Measurements from ENCODE around the gene KATNIP.
A peak's percentile ranks its signal among the peaks of the same experiment; 100 is the strongest.

KATNIP gene

GRCh38 chr16:27543801-27544200 is 6.1 kb upstream of the KATNIP start:
- H2BK120ac ChIP-seq (ENCODE audit: low read depth, low read length) = no peak overlapping the region

GRCh38 chr16:27544671-27545070 is 5.3 kb upstream of the KATNIP start:
- no peak overlapping the region for H3K4me2 ChIP-seq (ENCODE audit: low read length, poor library complexity, severe bottlenecking)
- no peak overlapping the region for H3K9ac ChIP-seq (ENCODE audit: low read length)
- no peak overlapping the region for H2BK5ac ChIP-seq (ENCODE audit: low read depth, low read length, poor library complexity, severe bottlenecking)
- H2BK120ac ChIP-seq (ENCODE audit: low read depth, low read length) = no peak overlapping the region
- no peak overlapping the region for H4K91ac ChIP-seq (ENCODE audit: low read length)
- no peak overlapping the region for H2BK12ac ChIP-seq (ENCODE audit: low read length in 2 of 2)
- no peak overlapping the region for H3K27ac ChIP-seq (ENCODE audit: low read length, poor library complexity, severe bottlenecking)
- H3K4me3 ChIP-seq (ENCODE audit: insufficient read depth in 1 of 2, low read depth in 1 of 2, low read length in 2 of 2) = no peak overlapping the region
- H3K4ac ChIP-seq (ENCODE audit: low read depth in 1 of 2, low read length in 2 of 2) = no peak overlapping the region
- no peaks in the 10 kb centered on the region for H3K27me3 ChIP-seq (ENCODE audit: control insufficient read depth in 1 of 2, insufficient read depth in 1 of 2, low read length in 2 of 2)
- H3K23ac ChIP-seq (ENCODE audit: low read length in 2 of 2) = no peak overlapping the region
- peaks cover 12% of the 10 kb centered on the region for H3K4me1 ChIP-seq (ENCODE audit: control insufficient read depth, insufficient read depth, low read depth, low read length)
- no peak overlapping the region for H3K18ac ChIP-seq (ENCODE audit: low read depth in 1 of 2, low read length in 2 of 2)
- peaks cover 49 to 68% of the 10 kb centered on the region in 2 experiments for H3K36me3 ChIP-seq (ENCODE audit: control insufficient read depth in 1 of 2, insufficient read depth in 2 of 2, low read depth in 1 of 2, low read length in 2 of 2)
- no peak for DNase-seq
- no peak overlapping the region for H2BK15ac ChIP-seq (ENCODE audit: low read depth, poor library complexity, severe bottlenecking)
- H2AFZ ChIP-seq (ENCODE audit: low read depth, low read length) = no peak overlapping the region
- H2AK5ac ChIP-seq (ENCODE audit: low read length, severe bottlenecking) = no peak overlapping the region
- H3K79me1 ChIP-seq (replicated peaks; ENCODE audit: low read length, poor library complexity, severe bottlenecking) = peaks cover 34% of the 10 kb centered on the region
- H4K8ac ChIP-seq (ENCODE audit: low read length) = no peak overlapping the region
- no peak overlapping the region for H3K14ac ChIP-seq (ENCODE audit: low read length in 2 of 2)
- WGBS = 95% methylated on average over 4 of the region's 4 CpGs
- no peaks in the 10 kb centered on the region for H3K9me3 ChIP-seq (ENCODE audit: control insufficient read depth, low read length)

More at GRCh38 chr16:27543801-27544200, 6.1 kb upstream of the KATNIP start:
- no peak overlapping the region for H2AK5ac ChIP-seq (ENCODE audit: low read length, severe bottlenecking)
- no peak overlapping the region for H4K91ac ChIP-seq (ENCODE audit: low read length)
- no peak overlapping the region for H4K8ac ChIP-seq (ENCODE audit: low read length)
- no peak overlapping the region for H2BK12ac ChIP-seq (ENCODE audit: low read length in 2 of 2)
- H3K18ac ChIP-seq (ENCODE audit: low read depth in 1 of 2, low read length in 2 of 2) = no peak overlapping the region
- no peak overlapping the region for H2AFZ ChIP-seq (ENCODE audit: low read depth, low read length)
- no peak overlapping the region for H3K23ac ChIP-seq (ENCODE audit: low read length in 2 of 2)
- 100% methylated on average over 2 of the region's 3 CpGs for WGBS
- no peak overlapping the region for H3K4ac ChIP-seq (ENCODE audit: low read depth in 1 of 2, low read length in 2 of 2)
- no peak overlapping the region for H2BK15ac ChIP-seq (ENCODE audit: low read depth, poor library complexity, severe bottlenecking)
- peaks cover 55 to 76% of the 10 kb centered on the region in 2 experiments for H3K36me3 ChIP-seq (ENCODE audit: control insufficient read depth in 1 of 2, insufficient read depth in 2 of 2, low read depth in 1 of 2, low read length in 2 of 2)
- peaks cover 12% of the 10 kb centered on the region for H3K4me1 ChIP-seq (ENCODE audit: control insufficient read depth, insufficient read depth, low read depth, low read length)
- H3K27me3 ChIP-seq (ENCODE audit: control insufficient read depth in 1 of 2, insufficient read depth in 1 of 2, low read length in 2 of 2) = no peaks in the 10 kb centered on the region
- H3K27ac ChIP-seq (ENCODE audit: low read length, poor library complexity, severe bottlenecking) = no peak overlapping the region
- no peak overlapping the region for H2BK5ac ChIP-seq (ENCODE audit: low read depth, low read length, poor library complexity, severe bottlenecking)
- DNase-seq = no peak
- H3K4me2 ChIP-seq (ENCODE audit: low read length, poor library complexity, severe bottlenecking) = no peak overlapping the region
- no peak overlapping the region for H3K9ac ChIP-seq (ENCODE audit: low read length)
- H3K9me3 ChIP-seq (ENCODE audit: control insufficient read depth, low read length) = no peaks in the 10 kb centered on the region
- H3K79me1 ChIP-seq (replicated peaks; ENCODE audit: low read length, poor library complexity, severe bottlenecking) = peaks cover 42% of the 10 kb centered on the region
- no peak overlapping the region for H3K4me3 ChIP-seq (ENCODE audit: insufficient read depth in 1 of 2, low read depth in 1 of 2, low read length in 2 of 2)
- H3K14ac ChIP-seq (ENCODE audit: low read length in 2 of 2) = no peak overlapping the region

- H3K27me3 ChIP-seq (ENCODE audit: control insufficient read depth in 1 of 2, insufficient read depth in 1 of 2, low read length in 2 of 2) = no peaks in the 10 kb centered on the region
- no peak overlapping the region for H2BK120ac ChIP-seq (ENCODE audit: low read depth, low read length)
- peaks cover 15% of the 10 kb centered on the region for H3K4me1 ChIP-seq (ENCODE audit: control insufficient read depth, insufficient read depth, low read depth, low read length)
- peak; percentile 91 for DNase-seq
- 49% methylated on average over 4 of the region's 4 CpGs for WGBS
- H2BK5ac ChIP-seq (ENCODE audit: low read depth, low read length, poor library complexity, severe bottlenecking) = no peak overlapping the region
- H3K4ac ChIP-seq (ENCODE audit: low read depth in 1 of 2, low read length in 2 of 2) = no peak overlapping the region
- H3K36me3 ChIP-seq (ENCODE audit: control insufficient read depth in 1 of 2, insufficient read depth in 2 of 2, low read depth in 1 of 2, low read length in 2 of 2) = peaks cover 32 to 43% of the 10 kb centered on the region in 2 experiments
- H3K4me3 ChIP-seq (ENCODE audit: insufficient read depth in 1 of 2, low read depth in 1 of 2, low read length in 2 of 2) = peak overlapping the region in 1 of 2 experiments; percentile 36
- no peaks in the 10 kb centered on the region for H3K9me3 ChIP-seq (ENCODE audit: control insufficient read depth, low read length)
- H2AFZ ChIP-seq (ENCODE audit: low read depth, low read length) = no peak overlapping the region
- peak overlapping the region; percentile 89 for H2BK15ac ChIP-seq (ENCODE audit: low read depth, poor library complexity, severe bottlenecking)
- no peak overlapping the region for H3K9ac ChIP-seq (ENCODE audit: low read length)
- no peak overlapping the region for H3K14ac ChIP-seq (ENCODE audit: low read length in 2 of 2)
- no peak overlapping the region for H4K8ac ChIP-seq (ENCODE audit: low read length)
- H3K18ac ChIP-seq (ENCODE audit: low read depth in 1 of 2, low read length in 2 of 2) = no peak overlapping the region
- H3K4me2 ChIP-seq (ENCODE audit: low read length, poor library complexity, severe bottlenecking) = peak overlapping the region; percentile 50
- H4K91ac ChIP-seq (ENCODE audit: low read length) = no peak overlapping the region
- no peak overlapping the region for H3K23ac ChIP-seq (ENCODE audit: low read length in 2 of 2)
- peaks cover 34% of the 10 kb centered on the region for H3K79me1 ChIP-seq (replicated peaks; ENCODE audit: low read length, poor library complexity, severe bottlenecking)
- H2BK12ac ChIP-seq (ENCODE audit: low read length in 2 of 2) = peak overlapping the region in 1 of 2 experiments; percentile 42
- no peak overlapping the region for H2AK5ac ChIP-seq (ENCODE audit: low read length, severe bottlenecking)
- no peak overlapping the region for H3K27ac ChIP-seq (ENCODE audit: low read length, poor library complexity, severe bottlenecking)
These were observed 2.8 kb upstream of the KATNIP start for GRCh38 chr16:27547134-27547533.

- H4K8ac ChIP-seq (ENCODE audit: low read length) = no peak overlapping the region
- peak overlapping the region in 1 of 2 experiments; percentile 99 for H3K4me3 ChIP-seq (ENCODE audit: insufficient read depth in 1 of 2, low read depth in 1 of 2, low read length in 2 of 2)
- H2BK120ac ChIP-seq (ENCODE audit: low read depth, low read length) = no peak overlapping the region
- no peak for DNase-seq
- no peak overlapping the region for H2BK5ac ChIP-seq (ENCODE audit: low read depth, low read length, poor library complexity, severe bottlenecking)
- peaks cover 15% of the 10 kb centered on the region for H3K4me1 ChIP-seq (ENCODE audit: control insufficient read depth, insufficient read depth, low read depth, low read length)
- no peaks in the 10 kb centered on the region for H3K9me3 ChIP-seq (ENCODE audit: control insufficient read depth, low read length)
- H2BK15ac ChIP-seq (ENCODE audit: low read depth, poor library complexity, severe bottlenecking) = no peak overlapping the region
- peak overlapping the region in 1 of 2 experiments; percentile 5 for H3K4ac ChIP-seq (ENCODE audit: low read depth in 1 of 2, low read length in 2 of 2)
- H3K27ac ChIP-seq (ENCODE audit: low read length, poor library complexity, severe bottlenecking) = no peak overlapping the region
- H3K4me2 ChIP-seq (ENCODE audit: low read length, poor library complexity, severe bottlenecking) = no peak overlapping the region
- no peaks in the 10 kb centered on the region for H3K27me3 ChIP-seq (ENCODE audit: control insufficient read depth in 1 of 2, insufficient read depth in 1 of 2, low read length in 2 of 2)
- H3K79me1 ChIP-seq (replicated peaks; ENCODE audit: low read length, poor library complexity, severe bottlenecking) = peaks cover 36% of the 10 kb centered on the region
- H3K14ac ChIP-seq (ENCODE audit: low read length in 2 of 2) = no peak overlapping the region
- no peak overlapping the region for H4K91ac ChIP-seq (ENCODE audit: low read length)
- no peak overlapping the region for H2BK12ac ChIP-seq (ENCODE audit: low read length in 2 of 2)
- H2AK5ac ChIP-seq (ENCODE audit: low read length, severe bottlenecking) = no peak overlapping the region
- 90% methylated on average over 1 of the region's 2 CpGs for WGBS
- H3K18ac ChIP-seq (ENCODE audit: low read depth in 1 of 2, low read length in 2 of 2) = no peak overlapping the region
- peaks cover 24 to 36% of the 10 kb centered on the region in 2 experiments for H3K36me3 ChIP-seq (ENCODE audit: control insufficient read depth in 1 of 2, insufficient read depth in 2 of 2, low read depth in 1 of 2, low read length in 2 of 2)
- H2AFZ ChIP-seq (ENCODE audit: low read depth, low read length) = no peak overlapping the region
- peak overlapping the region; percentile 99 for H3K9ac ChIP-seq (ENCODE audit: low read length)
- H3K23ac ChIP-seq (ENCODE audit: low read length in 2 of 2) = no peak overlapping the region
These were observed 2.1 kb upstream of the KATNIP start for GRCh38 chr16:27547851-27548250.
